ENCODE measurements around the gene FAM185A. TPM values are rescaled to one million over a fixed set of nuclear protein-coding genes. Genes with fewer than 3 reads are reported as not detected.
"Not testable (repeated sequence)": the region's sequence is repeated elsewhere in the genome, so short reads cannot be mapped to it uniquely, and the experiment has no call there.

FAM185A gene
- 3.5 and 5.1 TPM in 2 replicates for total RNA-seq (2014; rRNA removed; shearing (Covaris generic))

DNA sequence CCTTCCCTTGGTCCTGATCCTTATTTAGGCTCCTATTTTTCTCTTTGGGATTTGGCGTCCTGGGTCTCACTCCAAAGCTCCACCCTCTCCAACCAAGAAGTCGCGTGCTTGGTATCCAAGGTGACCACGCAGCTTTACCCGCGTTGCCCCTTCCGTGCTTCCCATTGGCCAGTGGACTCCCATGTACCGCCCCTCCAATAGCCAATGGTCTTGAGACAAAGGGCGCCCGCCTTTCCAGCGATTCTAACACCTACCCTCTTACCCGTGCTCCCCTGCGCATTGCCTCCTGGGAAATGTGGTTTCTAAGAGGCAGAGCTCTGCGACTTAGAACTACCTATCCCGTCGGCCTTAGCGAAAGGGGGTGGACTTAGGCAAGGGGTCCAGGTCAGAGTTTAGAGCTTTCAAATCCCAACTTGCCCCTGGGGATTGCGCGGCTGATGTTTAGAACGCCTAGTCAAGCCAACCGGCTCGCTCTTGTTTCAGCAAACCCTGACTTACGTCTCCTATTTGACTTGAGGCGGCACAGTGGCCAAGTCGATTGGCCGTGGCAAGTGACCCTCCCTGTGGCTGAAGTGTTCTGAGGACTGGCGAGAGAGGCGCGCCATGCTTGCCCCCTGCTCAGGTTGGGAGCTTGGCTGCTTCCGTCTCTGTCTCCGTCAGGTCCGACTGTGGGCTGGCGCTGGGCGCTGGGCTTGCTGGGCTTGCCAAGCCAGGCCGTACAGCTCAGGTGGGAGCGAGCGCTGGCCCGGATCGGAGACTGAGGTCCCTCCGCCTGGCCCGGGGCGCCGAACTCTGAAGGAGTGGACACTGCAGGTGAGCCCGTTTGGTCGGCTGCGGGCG, at the start of gene FAM185A:
Gene FAM185A (plus strand): TSS at position 395 of the 840 bp plus-strand sequence. CDS start 209 bp downstream, at position 604.
- DNase-seq: peak; percentile 89
- H3K36me3 ChIP-seq (replicated peaks; ENCODE audit: control insufficient read depth, insufficient read depth, low read length); H3K27me3 ChIP-seq (ENCODE audit: control insufficient read depth, insufficient read depth, low read length): not testable (repeated sequence)
- peak within 1 kb of the TSS; percentile 66 for H3K4me3 ChIP-seq (ENCODE audit: insufficient read depth, low read depth, low read length)

DNA sequence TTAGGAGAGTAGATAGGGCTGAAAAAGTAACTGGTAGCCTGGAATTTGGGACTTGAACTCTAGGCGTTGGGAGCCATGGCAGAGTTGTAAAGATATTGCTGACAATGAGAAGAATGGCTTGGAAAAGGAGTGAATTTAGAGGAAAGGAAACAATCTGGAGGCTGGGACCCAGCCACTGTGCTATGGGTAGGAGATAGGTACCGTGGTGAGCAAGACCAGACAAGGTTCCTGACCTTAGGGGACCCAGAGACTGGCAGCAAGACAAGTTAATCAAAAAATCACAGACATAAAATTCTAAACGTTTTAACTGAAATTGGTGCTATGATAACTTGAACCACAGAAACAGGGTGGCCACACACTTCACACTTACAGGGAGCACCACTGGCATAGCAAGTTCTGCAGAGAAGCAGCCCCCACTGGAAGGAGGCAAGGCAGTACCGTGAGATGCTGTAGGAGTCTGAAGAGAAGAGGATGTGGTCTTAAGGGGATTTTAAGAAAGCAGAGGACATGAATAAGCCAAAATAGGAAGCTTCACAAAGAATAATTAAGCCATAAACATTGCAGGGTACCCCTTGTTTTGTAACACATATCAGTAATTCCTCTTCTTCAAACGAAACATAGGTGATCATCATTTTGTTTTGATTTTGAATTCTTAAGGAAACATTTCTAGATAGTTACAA, 35.6 kb upstream of the FAM185A start:
- not testable (repeated sequence) for DNase-seq; H3K36me3 ChIP-seq (replicated peaks; ENCODE audit: control insufficient read depth, insufficient read depth, low read length); H3K4me3 ChIP-seq (ENCODE audit: insufficient read depth, low read depth, low read length); H3K27me3 ChIP-seq (ENCODE audit: control insufficient read depth, insufficient read depth, low read length)

DNA sequence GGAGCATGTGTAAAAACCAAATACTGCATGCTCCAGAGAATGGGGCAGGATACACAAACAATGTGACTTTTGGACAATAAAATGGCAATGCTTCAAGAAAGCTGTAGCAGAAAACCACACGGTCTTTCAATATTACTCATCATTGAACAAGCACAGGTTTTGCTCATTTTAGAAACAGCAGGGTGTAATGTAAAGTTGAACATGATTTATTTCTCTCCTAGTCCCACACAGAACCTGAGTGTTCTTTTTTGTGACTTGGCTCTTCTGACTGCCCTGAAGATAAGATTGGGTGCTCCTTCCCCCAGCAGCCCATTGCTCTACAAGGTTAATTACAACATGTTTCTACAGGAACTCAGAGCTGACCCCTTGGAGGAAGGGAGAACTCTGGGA, 35.1 kb upstream of the FAM185A start:
- H3K4me3 ChIP-seq (ENCODE audit: insufficient read depth, low read depth, low read length); H3K27me3 ChIP-seq (ENCODE audit: control insufficient read depth, insufficient read depth, low read length); H3K36me3 ChIP-seq (replicated peaks; ENCODE audit: control insufficient read depth, insufficient read depth, low read length); DNase-seq: not testable (repeated sequence)

DNA sequence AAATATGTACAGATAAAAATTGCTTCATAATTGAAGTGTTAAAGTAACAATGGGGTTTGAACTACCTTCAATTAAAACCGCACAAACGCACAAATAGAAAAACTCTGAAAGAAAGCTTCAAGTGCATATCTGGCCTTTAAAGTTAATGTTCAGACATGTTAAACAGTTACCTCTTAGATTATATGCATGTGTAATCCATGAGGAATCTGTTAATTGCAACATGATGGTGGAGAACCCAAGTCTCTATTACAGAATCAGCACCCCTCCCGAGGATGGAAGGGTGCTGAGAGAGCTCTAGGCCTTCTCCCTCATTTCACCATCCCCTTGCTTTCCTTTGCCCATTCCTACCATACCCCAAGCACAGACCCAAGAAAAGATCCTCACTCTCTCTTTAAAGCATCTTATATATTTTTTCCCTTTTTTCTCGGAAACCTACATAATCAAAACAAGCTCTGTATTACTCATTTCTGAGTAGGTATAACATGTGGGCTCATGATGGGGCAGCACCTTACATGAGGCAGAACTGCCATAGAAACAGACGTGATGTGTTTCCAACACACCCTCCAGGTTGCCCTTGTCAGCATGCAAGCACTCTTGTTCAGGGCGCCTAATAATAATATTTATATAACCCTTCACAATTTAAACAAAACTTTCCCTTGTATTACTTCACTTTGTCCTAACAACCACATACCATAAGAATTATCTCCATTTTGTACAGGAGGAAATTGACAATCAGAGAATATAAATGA, 33.9 kb upstream of the FAM185A start:
- not testable (repeated sequence) for H3K4me3 ChIP-seq (ENCODE audit: insufficient read depth, low read depth, low read length); H3K27me3 ChIP-seq (ENCODE audit: control insufficient read depth, insufficient read depth, low read length); H3K36me3 ChIP-seq (replicated peaks; ENCODE audit: control insufficient read depth, insufficient read depth, low read length); DNase-seq

DNA sequence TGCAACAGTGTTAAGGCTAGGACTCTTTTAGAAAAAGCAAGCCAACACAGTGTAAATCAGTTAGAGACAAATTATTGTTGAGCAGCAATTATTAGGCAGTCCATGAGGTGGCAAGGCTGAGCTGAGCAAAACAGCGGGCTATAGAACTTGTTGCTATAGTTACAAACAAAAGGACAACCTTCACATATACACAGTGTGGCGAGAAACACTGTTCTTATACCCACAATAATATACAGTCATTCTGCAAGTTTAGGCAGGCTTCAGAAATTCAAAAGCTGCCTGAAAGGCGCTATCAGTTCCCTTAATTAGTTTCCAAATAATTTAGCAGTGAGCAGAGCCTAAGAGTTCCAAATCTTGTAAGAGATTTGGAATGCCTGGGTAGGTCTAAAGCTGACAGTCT, 33.1 kb upstream of the FAM185A start:
- H3K36me3 ChIP-seq (replicated peaks; ENCODE audit: control insufficient read depth, insufficient read depth, low read length); H3K4me3 ChIP-seq (ENCODE audit: insufficient read depth, low read depth, low read length); H3K27me3 ChIP-seq (ENCODE audit: control insufficient read depth, insufficient read depth, low read length); DNase-seq: not testable (repeated sequence)

DNA sequence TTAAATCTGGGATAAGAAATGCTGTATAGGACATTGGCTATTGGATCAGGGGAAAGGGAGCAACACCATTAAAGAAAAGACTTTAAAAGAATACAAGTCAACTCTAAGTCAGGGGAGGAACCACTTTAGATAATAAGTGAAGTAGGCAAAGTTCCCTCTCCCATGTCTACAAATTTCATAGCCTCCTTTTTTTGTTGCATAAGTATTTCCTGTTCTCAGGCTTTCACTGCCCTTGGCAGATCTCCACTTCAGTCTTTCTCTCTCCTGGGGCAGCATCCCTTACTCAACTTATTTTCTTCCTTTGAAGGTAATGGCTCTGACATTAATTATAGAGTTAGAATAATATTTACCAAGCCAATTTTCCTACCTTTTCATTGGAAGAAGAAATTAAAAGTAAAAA, 30.3 kb upstream of the FAM185A start:
- H3K36me3 ChIP-seq (replicated peaks; ENCODE audit: control insufficient read depth, insufficient read depth, low read length); H3K4me3 ChIP-seq (ENCODE audit: insufficient read depth, low read depth, low read length); DNase-seq; H3K27me3 ChIP-seq (ENCODE audit: control insufficient read depth, insufficient read depth, low read length): not testable (repeated sequence)

DNA sequence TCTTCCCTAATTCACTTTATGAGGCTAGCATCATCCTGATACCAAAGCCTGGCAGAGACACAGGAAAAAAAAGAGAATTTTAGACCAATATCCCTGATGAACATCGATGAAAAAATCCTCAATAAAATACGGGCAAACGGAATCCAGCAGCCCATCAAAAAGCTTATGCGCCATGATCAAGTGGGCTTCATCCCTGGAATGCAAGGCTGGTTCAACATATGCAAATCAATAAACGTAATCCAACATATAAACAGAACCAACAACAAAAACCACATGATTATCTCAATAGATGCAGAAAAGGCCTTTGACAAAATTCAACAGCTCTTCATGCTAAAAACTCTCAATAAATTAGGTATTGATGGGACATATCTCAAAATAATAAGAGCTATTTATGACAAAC, 22.6 kb upstream of the FAM185A start:
- not testable (repeated sequence) for H3K27me3 ChIP-seq (ENCODE audit: control insufficient read depth, insufficient read depth, low read length); H3K36me3 ChIP-seq (replicated peaks; ENCODE audit: control insufficient read depth, insufficient read depth, low read length); H3K4me3 ChIP-seq (ENCODE audit: insufficient read depth, low read depth, low read length); DNase-seq

DNA sequence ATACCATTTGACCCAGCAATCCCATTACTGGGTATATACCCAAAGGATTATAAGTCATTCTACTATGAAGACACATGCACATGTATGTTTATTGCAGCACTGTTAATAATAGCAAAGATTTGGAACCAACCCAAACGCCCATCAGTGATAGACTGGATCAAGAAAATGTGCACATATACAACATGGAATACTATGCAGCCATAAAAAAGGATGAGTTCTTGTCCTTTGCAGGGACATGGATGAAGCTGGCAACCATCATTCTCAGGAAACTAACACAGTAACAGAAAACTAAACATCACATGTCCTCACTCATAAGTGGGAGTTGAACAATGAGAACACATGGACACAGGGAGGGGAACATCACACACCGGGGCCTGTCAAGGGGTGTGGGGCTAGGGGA, 19.1 kb upstream of the FAM185A start:
- not testable (repeated sequence) for H3K36me3 ChIP-seq (replicated peaks; ENCODE audit: control insufficient read depth, insufficient read depth, low read length); H3K4me3 ChIP-seq (ENCODE audit: insufficient read depth, low read depth, low read length); DNase-seq; H3K27me3 ChIP-seq (ENCODE audit: control insufficient read depth, insufficient read depth, low read length)

DNA sequence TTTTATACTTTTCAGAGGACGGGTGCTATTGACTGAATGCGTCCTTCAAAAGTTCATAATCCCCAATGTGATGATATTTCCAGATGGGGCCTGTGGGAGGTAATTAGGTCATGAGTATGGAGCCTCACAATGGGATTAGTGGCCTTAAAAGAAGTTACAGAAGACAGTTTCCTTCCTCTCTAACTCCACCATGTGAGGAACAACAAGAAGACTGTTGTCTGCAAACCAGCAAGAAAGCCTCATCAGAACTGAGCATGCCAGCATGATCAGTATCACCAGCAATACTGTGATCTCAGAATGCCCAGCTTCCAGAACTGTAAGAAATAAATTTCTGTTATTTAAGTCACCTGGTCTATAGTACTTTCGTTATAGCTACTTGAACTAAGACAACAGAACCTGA, 18.4 kb upstream of the FAM185A start:
- DNase-seq; H3K27me3 ChIP-seq (ENCODE audit: control insufficient read depth, insufficient read depth, low read length); H3K36me3 ChIP-seq (replicated peaks; ENCODE audit: control insufficient read depth, insufficient read depth, low read length); H3K4me3 ChIP-seq (ENCODE audit: insufficient read depth, low read depth, low read length): not testable (repeated sequence)

DNA sequence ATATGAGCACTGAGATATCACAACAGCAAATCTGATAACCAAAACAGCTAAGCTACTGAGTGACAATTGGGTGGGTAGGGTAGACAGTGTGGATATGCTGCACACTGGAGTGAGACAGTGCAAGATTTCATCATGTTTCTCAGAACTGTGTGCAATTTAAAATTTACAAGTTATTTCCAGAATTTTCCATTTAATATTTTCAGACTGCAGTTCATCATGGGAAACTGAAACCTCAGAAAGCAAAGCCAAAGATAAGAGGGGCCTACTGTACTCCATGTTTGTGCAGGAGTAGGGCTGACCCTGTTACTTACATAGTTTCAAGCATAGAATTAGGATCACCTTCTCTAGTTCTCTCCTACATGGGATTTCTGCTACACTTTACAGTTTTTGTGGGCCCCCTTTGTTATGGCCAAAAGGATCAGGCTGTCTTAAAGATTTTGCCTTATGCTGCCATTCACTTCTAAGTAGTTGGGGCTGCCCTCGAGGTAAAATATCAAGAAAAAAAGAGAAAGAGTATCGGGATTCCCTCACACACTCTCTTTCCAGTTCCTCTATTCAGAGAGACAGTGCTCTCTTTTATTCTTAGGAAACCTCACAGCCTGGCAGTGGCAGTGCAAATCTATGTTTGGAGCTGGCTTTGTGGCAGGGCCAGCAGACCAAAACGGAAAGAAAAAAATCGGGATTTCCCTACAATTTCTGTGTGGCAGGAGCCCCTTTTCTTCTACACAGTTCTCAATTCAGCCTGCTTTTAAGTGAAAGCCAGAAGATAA, 6.6 kb upstream of the FAM185A start:
- not testable (repeated sequence) for H3K27me3 ChIP-seq (ENCODE audit: control insufficient read depth, insufficient read depth, low read length); H3K36me3 ChIP-seq (replicated peaks; ENCODE audit: control insufficient read depth, insufficient read depth, low read length); H3K4me3 ChIP-seq (ENCODE audit: insufficient read depth, low read depth, low read length); DNase-seq

DNA sequence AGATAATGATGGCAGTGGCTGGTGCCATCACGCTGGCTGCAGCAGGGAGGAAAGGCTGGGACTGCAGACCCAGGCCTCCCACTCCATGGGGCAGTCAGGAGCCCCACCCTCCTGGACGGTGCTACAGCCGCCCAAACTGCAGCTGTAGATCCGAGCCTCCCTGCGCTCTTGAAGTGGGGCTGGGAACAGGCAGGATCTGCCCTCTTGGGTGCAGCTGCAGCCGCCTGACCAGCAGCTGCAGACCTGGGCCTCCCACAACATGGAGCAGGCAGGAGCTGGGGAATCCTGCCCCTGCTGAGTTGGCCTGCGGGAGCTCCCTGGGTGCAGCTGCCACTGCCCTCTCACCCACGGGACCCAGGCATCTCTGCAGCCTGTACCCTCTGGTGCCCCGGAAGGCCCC, 4.9 kb upstream of the FAM185A start:
- H3K4me3 ChIP-seq (ENCODE audit: insufficient read depth, low read depth, low read length); H3K36me3 ChIP-seq (replicated peaks; ENCODE audit: control insufficient read depth, insufficient read depth, low read length); DNase-seq; H3K27me3 ChIP-seq (ENCODE audit: control insufficient read depth, insufficient read depth, low read length): not testable (repeated sequence)

DNA sequence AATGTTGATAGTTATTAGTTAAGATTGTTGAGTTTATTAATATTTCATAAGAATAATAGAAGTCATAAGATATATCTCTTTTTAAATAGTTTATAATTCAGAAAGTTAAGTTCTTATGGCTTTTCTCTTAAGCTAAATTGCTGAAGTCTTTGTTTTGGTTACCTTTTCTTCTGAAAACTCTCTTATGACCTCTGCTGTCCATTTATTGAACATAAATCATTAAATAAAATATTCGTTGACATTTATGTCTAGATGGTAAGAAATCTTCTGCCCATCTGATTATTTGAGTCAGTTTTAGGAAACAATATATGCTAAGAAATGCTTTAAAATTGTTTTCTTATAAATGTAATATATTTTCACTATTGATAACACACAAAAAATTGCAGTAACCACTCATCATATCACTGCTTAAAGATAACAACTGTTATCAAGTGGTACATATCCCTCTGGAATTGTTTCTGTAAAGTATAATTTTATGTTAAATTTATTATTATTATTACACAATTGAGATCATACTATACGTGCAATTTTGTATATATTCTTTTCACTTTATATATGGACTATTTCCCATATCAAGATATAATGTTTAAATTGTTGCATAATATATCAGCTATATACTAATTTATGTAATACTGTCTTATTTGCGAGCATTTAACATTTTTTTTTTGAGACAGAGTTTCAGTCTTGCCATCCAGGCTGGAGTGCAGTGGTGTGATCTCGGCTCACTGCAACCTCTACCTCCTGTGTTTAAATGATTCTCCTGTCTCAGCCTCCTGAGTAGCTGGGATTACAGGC, 3.1 kb upstream of the FAM185A start:
- not testable (repeated sequence) for H3K36me3 ChIP-seq (replicated peaks; ENCODE audit: control insufficient read depth, insufficient read depth, low read length); DNase-seq; H3K4me3 ChIP-seq (ENCODE audit: insufficient read depth, low read depth, low read length); H3K27me3 ChIP-seq (ENCODE audit: control insufficient read depth, insufficient read depth, low read length)

DNA sequence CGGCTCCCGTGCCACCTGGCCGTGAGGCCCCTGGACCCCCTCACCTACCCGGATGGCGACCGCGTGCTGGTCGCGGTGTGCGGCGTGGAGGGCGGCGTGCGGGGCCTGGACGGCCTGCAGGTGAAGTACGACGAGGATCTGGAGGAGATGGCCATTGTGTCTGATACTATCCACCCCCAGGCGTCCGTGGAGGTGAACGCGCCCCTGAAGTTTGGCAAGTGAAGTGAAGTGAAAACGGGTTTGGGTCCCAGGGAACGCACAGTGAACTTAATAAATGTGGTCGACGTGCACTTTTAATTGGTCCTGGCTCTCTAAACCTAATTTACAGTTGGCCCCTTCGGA, 617 bp downstream of the FAM185A start:
- not testable (repeated sequence) for H3K36me3 ChIP-seq (replicated peaks; ENCODE audit: control insufficient read depth, insufficient read depth, low read length); H3K27me3 ChIP-seq (ENCODE audit: control insufficient read depth, insufficient read depth, low read length); DNase-seq
- peak overlapping the region; percentile 66 for H3K4me3 ChIP-seq (ENCODE audit: insufficient read depth, low read depth, low read length)

DNA sequence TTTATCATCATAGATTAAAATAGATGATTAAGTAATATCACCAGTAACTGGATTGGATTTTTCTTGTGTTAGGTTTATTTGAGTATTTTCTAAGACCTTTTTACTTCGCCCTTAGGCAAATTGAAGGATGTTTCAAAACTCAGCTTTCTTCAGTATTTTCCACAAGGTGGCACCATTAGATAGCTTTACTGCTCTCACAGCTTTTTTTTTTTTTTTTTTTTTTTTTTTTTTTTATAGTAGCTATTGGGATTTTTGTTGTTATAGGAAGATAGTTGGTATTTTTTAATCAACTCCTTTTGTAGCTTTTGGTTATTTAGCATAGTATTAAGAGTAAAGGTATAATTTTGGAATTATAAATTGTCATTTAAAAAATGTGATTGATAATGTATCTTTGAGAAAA, 9.4 kb downstream of the FAM185A start:
- not testable (repeated sequence) for DNase-seq; H3K36me3 ChIP-seq (replicated peaks; ENCODE audit: control insufficient read depth, insufficient read depth, low read length); H3K27me3 ChIP-seq (ENCODE audit: control insufficient read depth, insufficient read depth, low read length); H3K4me3 ChIP-seq (ENCODE audit: insufficient read depth, low read depth, low read length)
